Endothelial cell of umbilical vein (primary cell): Measurements from ENCODE around the gene KIF19. TPM values are rescaled to one million over a fixed set of nuclear protein-coding genes. Genes with fewer than 3 reads are reported as not detected.

Experiments
- BruUV-seq: library from RNA; stranded (reverse); fragments of 400-500 nt; replicated peaks from 2 replicates; lab custom pipeline; 2021; lab: Mats Ljungman, UMichigan
- CTCF ChIA-PET: fragments of 300-600, 350-600 bp; sonication (Branson Sonifier 250); formaldehyde crosslinking; loops from one replicate; lab custom pipeline; 2021; ENCODE audit warnings: antibody characterized with exemption, inconsistent platforms; lab: Charles Lee
- POLR2A ChIA-PET: fragments of 300-600, 350-600 bp; sonication (Branson Sonifier 250); formaldehyde crosslinking; loops from one replicate; lab custom pipeline; 2021; ENCODE audit warnings: antibody characterized with exemption, inconsistent platforms; lab: Charles Lee
- DNase-seq: peaks from one replicate; pipeline ENCODE4 v3.0.0-alpha.2; 2011; ENCODE audit warnings: low read depth, low spot score
- FAIRE-seq: peaks from 2 replicates; lab custom pipeline; 2011; peaks lifted over from hg19 to GRCh38; lab: Jason Lieb, UNC
- H2AFZ ChIP-seq: 2 replicates; pipeline ENCODE4 v1.6.0; 2012; ENCODE audit warnings: low read depth, low read length, control low read depth, inconsistent platforms
- H3K27ac ChIP-seq: 2 replicates; pipeline ENCODE4 v1.5.1; 2011; ENCODE audit warnings: low read depth, mild to moderate bottlenecking, control low read depth, low read length, moderate library complexity; ENCODE audit not compliant: insufficient read depth
- H3K27me3 ChIP-seq, 2 experiments: 2 replicates each; pipeline versions ENCODE4 v1.6.0 to v1.6.1; 2011; ENCODE audit warnings: low read length in 2 of 2, mixed read lengths in 1 of 2; ENCODE audit not compliant: control insufficient read depth in 2 of 2, insufficient read depth in 2 of 2
- H3K36me3 ChIP-seq, 2 experiments: 2 replicates in 1 of 2; 3 replicates in 1 of 2; pipeline ENCODE4 v1.5.1; 2011; ENCODE audit warnings: low read length in 2 of 2, mild to moderate bottlenecking in 1 of 2, moderate library complexity in 1 of 2; ENCODE audit not compliant: control insufficient read depth in 2 of 2, insufficient read depth in 2 of 2; ENCODE audit errors: extremely low read depth in 1 of 2
- H3K4me1 ChIP-seq: 3 replicates; pipeline ENCODE4 v1.5.1; 2011; ENCODE audit warnings: mild to moderate bottlenecking, low read length; ENCODE audit not compliant: control insufficient read depth, insufficient read depth; ENCODE audit errors: extremely low read depth
- H3K4me2 ChIP-seq: 2 replicates; pipeline ENCODE4 v1.6.1; 2011; ENCODE audit warnings: low read length, control low read depth, mixed read lengths; ENCODE audit not compliant: insufficient read depth
- H3K4me3 ChIP-seq, 3 experiments: fragments of 200-600 bp in 1 of 3; sonication (generic), shearing (Covaris generic) in 1 of 3; replicated peaks in 1 of 3; 2 replicates each; pipeline ENCODE4 v1.5.1; 2011 to 2016; ENCODE audit warnings: control low read depth in 3 of 3, low read length in 3 of 3, mild to moderate bottlenecking in 2 of 3, inconsistent platforms in 1 of 3, low read depth in 1 of 3, moderate library complexity in 1 of 3; ENCODE audit not compliant: insufficient read depth in 1 of 3
- H3K79me2 ChIP-seq: 2 replicates; pipeline ENCODE4 v1.6.0; 2012; ENCODE audit warnings: low read length, inconsistent platforms; ENCODE audit not compliant: control insufficient read depth, insufficient read depth
- H3K9ac ChIP-seq: replicated peaks from 2 replicates; pipeline ENCODE3; 2011; ENCODE audit warnings: low read length, control low read depth; ENCODE audit not compliant: insufficient read depth; ENCODE audit errors: extremely low read depth
- H3K9me1 ChIP-seq: replicated peaks from 3 replicates; pipeline ENCODE4 v1.6.0; 2011; ENCODE audit warnings: mild to moderate bottlenecking, low read length; ENCODE audit not compliant: control insufficient read depth, insufficient read depth; ENCODE audit errors: extremely low read depth
- H3K9me3 ChIP-seq: replicated peaks from 2 replicates; pipeline ENCODE4 v1.5.1; 2012; ENCODE audit warnings: low read length, inconsistent platforms; ENCODE audit not compliant: control insufficient read depth, insufficient read depth
- H4K20me1 ChIP-seq: replicated peaks from 2 replicates; pipeline ENCODE3; 2011; ENCODE audit warnings: mild to moderate bottlenecking, low read length; ENCODE audit not compliant: control insufficient read depth, insufficient read depth; ENCODE audit errors: extremely low read depth
- CTCF ChIP-seq, 2 donors: IDR thresholded peaks; 1 replicate in 1 of 2; 2 replicates in 1 of 2; pipeline ENCODE4 v1.5.1; 2011; ENCODE audit warnings: low read length in 2 of 2, mild to moderate bottlenecking in 2 of 2, moderate library complexity in 2 of 2, control low read depth in 1 of 2, inconsistent platforms in 1 of 2, low read depth in 1 of 2; ENCODE audit not compliant: insufficient read depth in 1 of 2; ENCODE audit errors: extremely low read depth in 1 of 2
- EZH2 ChIP-seq: IDR thresholded peaks from 2 replicates; pipeline ENCODE4 v1.6.1; 2012; ENCODE audit warnings: borderline replicate concordance, low read depth, mild to moderate bottlenecking, moderate library complexity, low read length, inconsistent platforms; ENCODE audit not compliant: severe bottlenecking
- FOS ChIP-seq: IDR thresholded peaks from 2 replicates; pipeline ENCODE4 v1.6.1; 2011; ENCODE audit warnings: mild to moderate bottlenecking, low read length, moderate library complexity, borderline replicate concordance; ENCODE audit not compliant: insufficient read depth
- GATA2 ChIP-seq: IDR thresholded peaks from 2 replicates; pipeline ENCODE4 v1.7.0; 2011; ENCODE audit warnings: low read depth, mild to moderate bottlenecking, moderate library complexity, mixed read lengths, low read length; ENCODE audit not compliant: insufficient read length, insufficient read depth
- JUN ChIP-seq: IDR thresholded peaks from 2 replicates; pipeline ENCODE4 v1.6.1; 2011; ENCODE audit warnings: borderline replicate concordance, low read depth; ENCODE audit not compliant: insufficient read length, insufficient read depth
- MAX ChIP-seq: IDR thresholded peaks from 2 replicates; pipeline ENCODE4 v1.6.1; 2011; ENCODE audit not compliant: insufficient read depth, insufficient read length
- MYC ChIP-seq: IDR thresholded peaks from one replicate; pipeline ENCODE4 v1.6.1; 2011; ENCODE audit warnings: mild to moderate bottlenecking, low read depth, low read length
- POLR2A ChIP-seq: IDR thresholded peaks from 2 replicates; pipeline ENCODE4 v1.6.1; 2012; ENCODE audit warnings: low read depth, mild to moderate bottlenecking, control low read depth, low read length
- POLR2AphosphoS5 ChIP-seq: IDR thresholded peaks from 2 replicates; pipeline ENCODE4 v1.6.1; 2012; ENCODE audit warnings: low read depth, mild to moderate bottlenecking, control low read depth, low read length, moderate library complexity; ENCODE audit not compliant: insufficient read depth
- dilution Hi-C: fragments of 300-500 bp; cut with MboI; formaldehyde crosslinking; loops from one replicate; pipeline ENCODE4 v1.15.0; 2019; ENCODE audit warnings: low sequenced_read_pairs; ENCODE audit not compliant: extremely low pct_ligation_motif_present
- intact Hi-C: fragments of 100-400 bp; cut with micrococcal nuclease; formaldehyde crosslinking; loops from one replicate; pipeline ENCODE4 v1.10.0; 2022
- polyA plus RNA-seq, 4 experiments: library from polyadenylated mRNA; depleted of rRNA in 3 of 4; stranded (reverse) in 3 of 4; unstranded in 1 of 4; fragments of >200 nt; gene quantifications; 2 replicates each; pipeline versions ENCODE4 v1.2.1 to v1.2.3, GENCODE V29; 2011 to 2012; ENCODE audit warnings: missing spikeins in 1 of 4
- total RNA-seq: library from RNA; stranded (reverse); gene quantifications from 2 replicates; pipeline ENCODE4 v1.2.3, GENCODE V29; 2021

KIF19 gene
- total and polyA plus RNA-seq, 2 donors (not counting 3 experiments of a cell fraction or from before 2014, with no cell fraction given): 0.10 to 0.84 TPM

- POLR2A ChIA-PET: no interaction called here
- dilution Hi-C loops (no loop called here), intact Hi-C loops (loop anchor here (5.0 kb wide), 1 partner anchor 157 kb away; the partner anchor contains the start of gene TTYH2)
- no TSS peak for BruUV-seq
- no peaks in the 10 kb centered on the region for H3K27me3 ChIP-seq
- no peak overlapping the region for H3K27ac ChIP-seq
- H3K36me3 ChIP-seq: no peaks in the 10 kb centered on the region
- no peak overlapping the region for H2AFZ ChIP-seq
- H3K4me2 ChIP-seq: no peak overlapping the region
- H3K79me2 ChIP-seq: no peaks in the 10 kb centered on the region
- H3K9ac ChIP-seq: no peak overlapping the region
- H3K4me1 ChIP-seq: no peaks in the 10 kb centered on the region
- CTCF ChIA-PET: interaction anchor here (0.8 to 4.9 kb wide), 17 partner anchors 8 to 306 kb away, joined by 3 to 64 read pairs (median 5); no protein-coding TSS in a partner anchor
- no peaks in the 10 kb centered on the region for H4K20me1 ChIP-seq
- FAIRE-seq (no peak), DNase-seq (no peak)
- no peaks in the 10 kb centered on the region for H3K9me1 ChIP-seq
- TF ChIP-seq POLR2AphosphoS5 (no peak), POLR2A (no peak), JUN (no peak), GATA2 (no peak), CTCF (IDR thresholded peaks at IDR 0.05; ENCODE audit: extremely low read depth in 1 of 2, insufficient read depth in 1 of 2, low read depth in 1 of 2, low read length in 2 of 2) (no peak), FOS (no peak), EZH2 (no peak), MAX (no peak), MYC (no peak)
- H3K4me3 ChIP-seq: no peak overlapping the region
- no peaks in the 10 kb centered on the region for H3K9me3 ChIP-seq
Measured at GRCh38 chr17:74369221-74369620, 43.2 kb downstream of the KIF19 start.
